ENCODE results near the gene FARP2.
"Not testable (repeated sequence)": the region's sequence is repeated elsewhere in the genome, so short reads cannot be mapped to it uniquely, and the experiment has no call there.

FARP2 gene

GRCh38 chr2:241417626-241418025, 61.5 kb downstream of the FARP2 start:
- Histone ChIP-seq H3K4me1 (ENCODE audit: control insufficient read depth, insufficient read depth, low read length) (peaks cover 2% of the 10 kb centered on the region), H3K27me3 (ENCODE audit: control insufficient read depth, insufficient read depth, low read length) (no peaks in the 10 kb centered on the region), H3K4me2 (ENCODE audit: low read length) (no peak overlapping the region), H3K36me3 (ENCODE audit: insufficient read depth, low read length) (peaks cover 65% of the 10 kb centered on the region), H3K9me3 (replicated peaks; ENCODE audit: low read length) (no peaks in the 10 kb centered on the region), H3K9ac (ENCODE audit: low read depth, low read length) (no peak overlapping the region), H3K4me3 (ENCODE audit: low read length) (no peak overlapping the region)

- Histone ChIP-seq H3K4me2 (ENCODE audit: low read length) (no peak overlapping the region), H3K9me3 (replicated peaks; ENCODE audit: low read length) (no peaks in the 10 kb centered on the region), H3K27me3 (ENCODE audit: control insufficient read depth, insufficient read depth, low read length) (no peaks in the 10 kb centered on the region), H3K4me1 (ENCODE audit: control insufficient read depth, insufficient read depth, low read length) (no peaks in the 10 kb centered on the region), H3K4me3 (ENCODE audit: low read length) (no peak overlapping the region), H3K36me3 (ENCODE audit: insufficient read depth, low read length) (peaks cover 41% of the 10 kb centered on the region), H3K9ac (ENCODE audit: low read depth, low read length) (no peak overlapping the region)
These were observed 65.2 kb downstream of the FARP2 start for GRCh38 chr2:241421330-241421729.

GRCh38 chr2:241421942-241422341, 65.9 kb downstream of the FARP2 start:
- H3K4me2 ChIP-seq (ENCODE audit: low read length); H3K27me3 ChIP-seq (ENCODE audit: control insufficient read depth, insufficient read depth, low read length); H3K9ac ChIP-seq (ENCODE audit: low read depth, low read length); H3K4me3 ChIP-seq (ENCODE audit: low read length); H3K4me1 ChIP-seq (ENCODE audit: control insufficient read depth, insufficient read depth, low read length); H3K9me3 ChIP-seq (replicated peaks; ENCODE audit: low read length): not testable (repeated sequence)
- H3K36me3 ChIP-seq (ENCODE audit: insufficient read depth, low read length) = peaks cover 36% of the 10 kb centered on the region

GRCh38 chr2:241422350-241422749, 66.3 kb downstream of the FARP2 start:
- peaks cover 36% of the 10 kb centered on the region for H3K36me3 ChIP-seq (ENCODE audit: insufficient read depth, low read length)
- no peaks in the 10 kb centered on the region for H3K27me3 ChIP-seq (ENCODE audit: control insufficient read depth, insufficient read depth, low read length)

GRCh38 chr2:241423489-241423888, 67.4 kb downstream of the FARP2 start:
- H3K4me3 ChIP-seq (ENCODE audit: low read length); H3K9me3 ChIP-seq (replicated peaks; ENCODE audit: low read length); H3K4me2 ChIP-seq (ENCODE audit: low read length); H3K9ac ChIP-seq (ENCODE audit: low read depth, low read length); H3K4me1 ChIP-seq (ENCODE audit: control insufficient read depth, insufficient read depth, low read length); H3K27me3 ChIP-seq (ENCODE audit: control insufficient read depth, insufficient read depth, low read length): not testable (repeated sequence)
- peaks cover 26% of the 10 kb centered on the region for H3K36me3 ChIP-seq (ENCODE audit: insufficient read depth, low read length)

More at GRCh38 chr2:241422350-241422749, 66.3 kb downstream of the FARP2 start:
- H3K4me2 ChIP-seq (ENCODE audit: low read length) = no peak overlapping the region
- no peaks in the 10 kb centered on the region for H3K4me1 ChIP-seq (ENCODE audit: control insufficient read depth, insufficient read depth, low read length)
- no peak overlapping the region for H3K4me3 ChIP-seq (ENCODE audit: low read length)
- H3K9ac ChIP-seq (ENCODE audit: low read depth, low read length) = no peak overlapping the region
- no peaks in the 10 kb centered on the region for H3K9me3 ChIP-seq (replicated peaks; ENCODE audit: low read length)

GRCh38 chr2:241425368-241425767, 69.3 kb downstream of the FARP2 start:
- Histone ChIP-seq H3K27me3 (ENCODE audit: control insufficient read depth, insufficient read depth, low read length) (no peaks in the 10 kb centered on the region), H3K4me3 (ENCODE audit: low read length) (no peak overlapping the region), H3K36me3 (ENCODE audit: insufficient read depth, low read length) (peaks cover 31% of the 10 kb centered on the region), H3K9ac (ENCODE audit: low read depth, low read length) (no peak overlapping the region), H3K4me2 (ENCODE audit: low read length) (no peak overlapping the region), H3K9me3 (replicated peaks; ENCODE audit: low read length) (no peaks in the 10 kb centered on the region), H3K4me1 (ENCODE audit: control insufficient read depth, insufficient read depth, low read length) (no peaks in the 10 kb centered on the region)

GRCh38 chr2:241430178-241430577, 74.1 kb downstream of the FARP2 start:
- H3K4me1 ChIP-seq (ENCODE audit: control insufficient read depth, insufficient read depth, low read length) = no peaks in the 10 kb centered on the region
- no peak overlapping the region for H3K4me3 ChIP-seq (ENCODE audit: low read length)
- H3K9ac ChIP-seq (ENCODE audit: low read depth, low read length) = no peak overlapping the region
- H3K9me3 ChIP-seq (replicated peaks; ENCODE audit: low read length) = no peaks in the 10 kb centered on the region
- H3K27me3 ChIP-seq (ENCODE audit: control insufficient read depth, insufficient read depth, low read length) = no peaks in the 10 kb centered on the region
- H3K4me2 ChIP-seq (ENCODE audit: low read length) = no peak overlapping the region
- peaks cover 26% of the 10 kb centered on the region for H3K36me3 ChIP-seq (ENCODE audit: insufficient read depth, low read length)

GRCh38 chr2:241432824-241433448, 76.9 kb downstream of the FARP2 start:
- H3K4me2 ChIP-seq (ENCODE audit: low read length) = no peak overlapping the region
- no peak overlapping the region for H3K4me3 ChIP-seq (ENCODE audit: low read length)
- H3K9me3 ChIP-seq (replicated peaks; ENCODE audit: low read length) = no peaks in the 10 kb centered on the region
- no peaks in the 10 kb centered on the region for H3K4me1 ChIP-seq (ENCODE audit: control insufficient read depth, insufficient read depth, low read length)
- peaks cover 40% of the 10 kb centered on the region for H3K36me3 ChIP-seq (ENCODE audit: insufficient read depth, low read length)
- H3K27me3 ChIP-seq (ENCODE audit: control insufficient read depth, insufficient read depth, low read length) = no peaks in the 10 kb centered on the region
- H3K9ac ChIP-seq (ENCODE audit: low read depth, low read length) = no peak overlapping the region

- Histone ChIP-seq H3K9ac (ENCODE audit: low read depth, low read length) (no peak overlapping the region), H3K36me3 (ENCODE audit: insufficient read depth, low read length) (peaks cover 52% of the 10 kb centered on the region), H3K9me3 (replicated peaks; ENCODE audit: low read length) (no peaks in the 10 kb centered on the region), H3K27me3 (ENCODE audit: control insufficient read depth, insufficient read depth, low read length) (no peaks in the 10 kb centered on the region), H3K4me2 (ENCODE audit: low read length) (no peak overlapping the region), H3K4me3 (ENCODE audit: low read length) (no peak overlapping the region), H3K4me1 (ENCODE audit: control insufficient read depth, insufficient read depth, low read length) (no peaks in the 10 kb centered on the region)
These were observed 81.1 kb downstream of the FARP2 start for GRCh38 chr2:241437179-241437578.

GRCh38 chr2:241441492-241441891, 85.4 kb downstream of the FARP2 start:
- peaks cover 62% of the 10 kb centered on the region for H3K36me3 ChIP-seq (ENCODE audit: insufficient read depth, low read length)
- H3K9ac ChIP-seq (ENCODE audit: low read depth, low read length) = no peak overlapping the region
- no peaks in the 10 kb centered on the region for H3K4me1 ChIP-seq (ENCODE audit: control insufficient read depth, insufficient read depth, low read length)
- no peak overlapping the region for H3K4me3 ChIP-seq (ENCODE audit: low read length)
- no peaks in the 10 kb centered on the region for H3K9me3 ChIP-seq (replicated peaks; ENCODE audit: low read length)
- H3K27me3 ChIP-seq (ENCODE audit: control insufficient read depth, insufficient read depth, low read length) = no peaks in the 10 kb centered on the region
- H3K4me2 ChIP-seq (ENCODE audit: low read length) = no peak overlapping the region

- no peaks in the 10 kb centered on the region for H3K27me3 ChIP-seq (ENCODE audit: control insufficient read depth, insufficient read depth, low read length)
- no peak overlapping the region for H3K4me3 ChIP-seq (ENCODE audit: low read length)
- H3K9me3 ChIP-seq (replicated peaks; ENCODE audit: low read length) = no peaks in the 10 kb centered on the region
- H3K36me3 ChIP-seq (ENCODE audit: insufficient read depth, low read length) = peaks cover 54% of the 10 kb centered on the region
- H3K4me1 ChIP-seq (ENCODE audit: control insufficient read depth, insufficient read depth, low read length) = no peaks in the 10 kb centered on the region
- H3K4me2 ChIP-seq (ENCODE audit: low read length) = no peak overlapping the region
- no peak overlapping the region for H3K9ac ChIP-seq (ENCODE audit: low read depth, low read length)
These were observed 87.6 kb downstream of the FARP2 start for GRCh38 chr2:241443486-241444223.

- H3K4me1 ChIP-seq (ENCODE audit: control insufficient read depth, insufficient read depth, low read length) = no peaks in the 10 kb centered on the region
- H3K9ac ChIP-seq (ENCODE audit: low read depth, low read length) = no peak overlapping the region
- no peak overlapping the region for H3K4me2 ChIP-seq (ENCODE audit: low read length)
- no peaks in the 10 kb centered on the region for H3K27me3 ChIP-seq (ENCODE audit: control insufficient read depth, insufficient read depth, low read length)
- H3K4me3 ChIP-seq (ENCODE audit: low read length) = no peak overlapping the region
- H3K36me3 ChIP-seq (ENCODE audit: insufficient read depth, low read length) = peaks cover 52% of the 10 kb centered on the region
- H3K9me3 ChIP-seq (replicated peaks; ENCODE audit: low read length) = no peaks in the 10 kb centered on the region
These were observed 89.3 kb downstream of the FARP2 start for GRCh38 chr2:241445426-241445825.

Measured in skeletal muscle satellite cell (primary cell).